Activated CD4-positive, alpha-beta T cell treated with anti-CD3 and anti-CD28 coated beads, Interleukin-2, amount 50 U/mL, for 48 hours (primary cell): Measurements from ENCODE around the gene ENOSF1.

Experiments
- DNase-seq, 2 experiments: peaks; one replicate each; pipeline ENCODE4 v3.0.0-alpha.2; 2020

ENOSF1 gene

DNA sequence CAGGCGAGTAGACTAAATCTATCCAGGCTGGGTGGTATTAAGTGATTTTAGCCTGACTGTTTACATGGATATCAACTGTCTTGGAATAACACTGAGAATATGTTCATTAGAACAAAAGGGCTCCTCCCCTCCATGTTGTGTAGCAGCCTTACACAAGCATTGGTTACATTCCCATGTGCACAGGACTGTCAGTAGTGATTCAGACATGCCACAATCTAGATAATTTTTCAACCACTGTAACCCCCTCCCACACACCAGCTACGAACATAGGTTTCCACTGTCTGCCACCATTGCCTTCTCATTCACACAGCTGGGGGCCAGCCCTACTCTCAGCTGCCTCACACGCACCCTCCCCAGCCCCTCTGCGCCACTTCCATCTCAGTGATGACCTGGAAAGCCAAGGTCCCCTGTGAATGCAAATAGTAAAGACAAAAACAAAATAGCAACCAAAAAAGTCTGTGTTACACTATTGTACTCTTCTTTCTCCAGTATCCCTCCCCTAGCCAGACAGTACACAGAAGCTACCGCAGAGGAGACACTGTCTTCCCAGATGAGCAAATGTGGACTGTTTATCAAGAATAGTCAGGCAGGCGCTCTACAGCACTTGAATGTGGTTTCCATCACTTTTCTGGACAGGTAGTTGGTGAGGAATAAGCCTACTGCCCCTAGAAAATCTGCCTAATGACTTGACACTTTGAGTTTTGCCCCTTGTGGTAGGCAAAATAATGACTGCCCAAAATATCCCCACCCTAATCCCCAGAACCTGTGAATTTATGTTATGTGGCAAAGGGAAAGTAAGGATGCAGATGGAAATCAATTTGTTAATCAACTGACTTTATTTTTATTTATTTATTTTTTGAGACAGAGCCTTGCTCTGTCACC is 82.9 kb downstream of the ENOSF1 start:
- peak in 1 of 2 experiments; percentile 8 for DNase-seq

DNA sequence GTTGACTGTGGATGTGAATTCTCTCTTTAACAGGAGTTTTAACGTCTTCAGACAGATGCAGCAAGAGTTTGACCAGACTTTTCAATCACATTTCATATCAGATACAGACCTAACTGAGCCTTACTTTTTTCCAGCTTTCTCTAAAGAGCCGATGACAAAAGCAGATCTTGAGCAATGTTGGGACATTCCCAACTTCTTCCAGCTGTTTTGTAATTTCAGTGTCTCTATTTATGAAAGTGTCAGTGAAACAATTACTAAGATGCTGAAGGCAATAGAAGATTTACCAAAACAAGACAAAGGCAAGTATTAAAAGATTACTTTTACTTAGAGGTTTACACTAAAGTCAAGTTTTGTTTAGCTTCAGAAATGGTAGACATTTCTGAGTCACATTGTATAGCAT is 85.2 kb downstream of the ENOSF1 start:
- no peak for DNase-seq

DNA sequence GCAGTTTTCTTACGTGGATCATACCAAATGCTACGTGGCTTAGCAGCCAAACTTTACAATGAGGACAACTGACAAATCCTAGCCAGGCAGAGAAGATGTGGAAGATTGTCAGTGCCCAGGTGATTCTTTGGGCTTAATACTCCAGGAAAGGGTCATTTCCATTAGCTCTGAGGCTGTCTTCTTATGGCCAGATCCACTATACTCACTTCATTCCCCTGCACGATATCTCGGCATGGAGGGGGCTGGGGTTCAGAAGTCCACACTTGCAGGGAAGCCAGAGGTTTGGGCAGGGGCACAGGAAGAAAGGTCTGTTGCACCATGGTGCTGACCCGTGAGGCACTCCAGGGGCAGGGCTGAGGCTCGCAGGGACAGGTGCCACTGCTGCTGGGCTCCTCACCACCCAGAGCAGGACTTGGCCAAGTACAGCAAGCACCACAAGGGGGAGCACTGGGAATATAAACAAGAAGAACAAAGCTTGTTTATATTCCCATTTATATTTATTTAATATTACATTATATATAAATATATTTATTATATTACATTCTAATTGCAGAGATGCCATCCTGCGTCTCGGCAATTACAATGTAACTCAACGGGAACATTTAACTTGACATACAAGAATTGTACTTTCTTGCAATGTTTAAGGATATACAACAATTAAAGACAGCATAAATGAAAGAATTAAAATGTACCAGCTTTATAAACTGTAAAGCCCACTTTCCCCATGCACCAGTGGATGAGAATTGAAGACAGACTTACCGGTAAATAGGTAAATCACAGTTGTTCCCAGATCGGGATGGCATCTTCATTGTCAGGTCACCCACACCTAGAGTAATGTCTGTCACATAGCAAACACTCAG is 88.4 kb downstream of the ENOSF1 start:
- DNase-seq: peak; percentile 68 to 76

- no peak for DNase-seq
These were observed 90.1 kb downstream of the ENOSF1 start for GRCh38 chr18:622289-622688.

DNA sequence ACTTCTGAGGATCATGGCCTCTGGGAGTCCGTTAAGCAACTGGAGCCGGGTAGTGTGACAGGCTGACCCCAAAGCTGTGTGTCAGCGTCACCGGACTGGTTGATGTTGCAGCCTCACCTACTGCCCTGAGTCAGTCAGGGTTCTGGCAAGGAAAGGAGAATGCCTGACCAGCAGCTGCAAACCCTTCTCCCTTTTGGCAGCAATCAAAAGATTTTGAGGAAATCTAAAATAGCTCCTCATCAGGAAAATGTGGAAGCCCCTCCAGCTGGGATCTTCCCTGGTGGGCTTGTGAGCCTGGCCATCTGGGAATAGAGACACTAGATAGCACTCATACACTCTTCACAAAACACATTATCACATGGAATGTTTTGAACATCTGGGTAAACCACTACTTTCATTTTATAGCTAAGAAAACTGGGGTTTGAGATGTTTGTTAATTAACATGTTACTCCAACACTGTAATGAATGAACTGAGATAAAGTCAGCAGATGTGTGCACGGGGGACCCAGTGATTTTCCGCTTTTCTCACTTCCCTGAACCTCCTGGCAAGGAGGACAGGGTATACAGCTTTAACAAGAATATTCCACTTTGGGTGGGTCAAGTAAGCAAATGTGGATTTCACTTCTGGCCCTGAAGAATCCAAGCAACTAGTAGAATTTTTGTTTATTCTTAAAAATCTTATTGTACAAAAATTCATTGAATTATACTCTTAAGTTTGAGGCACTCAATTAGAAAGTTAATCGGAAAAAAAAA is 91.0 kb downstream of the ENOSF1 start:
- no peak for DNase-seq
